Stimulated activated CD8-positive, alpha-beta memory T cell treated with anti-CD3 and anti-CD28 coated beads, Interleukin-4, amount 100 ng/mL, for 48 hours (primary cell): ENCODE results near the gene ADAM10.

Experiments used
- DNase-seq: peaks from one replicate; pipeline ENCODE4 v3.0.0-alpha.2; 2020

ADAM10 gene

GRCh38 chr15:58752716-58753115, 3.2 kb upstream of the ADAM10 start:
- no peak for DNase-seq

- peak; percentile 59 for DNase-seq
These were observed 515 bp downstream of the ADAM10 start for GRCh38 chr15:58748852-58749531.

GRCh38 chr15:58748040-58748851, 1.3 kb downstream of the ADAM10 start:
- DNase-seq: peak; percentile 51

GRCh38 chr15:58746174-58746573, 3.3 kb downstream of the ADAM10 start:
- no peak for DNase-seq

GRCh38 chr15:58742819-58743502, 6.5 kb downstream of the ADAM10 start:
- no peak for DNase-seq

GRCh38 chr15:58742022-58742813, 7.3 kb downstream of the ADAM10 start:
- DNase-seq: no peak

GRCh38 chr15:58741032-58741431, 8.5 kb downstream of the ADAM10 start:
- DNase-seq: no peak

- DNase-seq: no peak
These were observed 9.1 kb downstream of the ADAM10 start for GRCh38 chr15:58740436-58740835.

GRCh38 chr15:58738046-58738707, 11.3 kb downstream of the ADAM10 start:
- DNase-seq: no peak

- DNase-seq: no peak
These were observed 12.2 kb downstream of the ADAM10 start for GRCh38 chr15:58737298-58737697.

GRCh38 chr15:58736018-58736643, 13.4 kb downstream of the ADAM10 start:
- DNase-seq: no peak

GRCh38 chr15:58734859-58735258, 14.6 kb downstream of the ADAM10 start:
- no peak for DNase-seq

GRCh38 chr15:58732625-58733363, 16.7 kb downstream of the ADAM10 start:
- DNase-seq: no peak

- DNase-seq: no peak
These were observed 17.6 kb downstream of the ADAM10 start for GRCh38 chr15:58731756-58732535.

- no peak for DNase-seq
These were observed 22.6 kb downstream of the ADAM10 start for GRCh38 chr15:58726867-58727266.

GRCh38 chr15:58724466-58724865, 25.0 kb downstream of the ADAM10 start:
- DNase-seq: no peak

- DNase-seq: no peak
These were observed 32.1 kb downstream of the ADAM10 start for GRCh38 chr15:58717357-58717756.

- DNase-seq: no peak
These were observed 33.5 kb downstream of the ADAM10 start for GRCh38 chr15:58716027-58716426.

GRCh38 chr15:58715266-58715917, 34.1 kb downstream of the ADAM10 start:
- DNase-seq: no peak

- no peak for DNase-seq
These were observed 38.8 kb downstream of the ADAM10 start for GRCh38 chr15:58710701-58711100.
